Measurements from ENCODE around the gene PLBD2.

The PLBD2 gene

GRCh38 chr12:113382206-113382605 is 23.8 kb downstream of the PLBD2 start:
- Histone ChIP-seq H3F3A (ENCODE audit: low read depth) (no peaks in the 10 kb centered on the region), H3K27me3 (ENCODE audit: insufficient read depth, low read length, poor library complexity, severe bottlenecking) (no peaks in the 10 kb centered on the region), H3K9me2 (replicated peaks; ENCODE audit: low read depth, low read length) (no peaks in the 10 kb centered on the region)

GRCh38 chr12:113384778-113385177 is 26.4 kb downstream of the PLBD2 start:
- Histone ChIP-seq H3K4me3 (ENCODE audit: low read length, poor library complexity, severe bottlenecking) (no peak overlapping the region), H3K4me2 (ENCODE audit: low read depth, low read length, poor library complexity, severe bottlenecking) (no peak overlapping the region), H3K9ac (ENCODE audit: low read depth, low read length, poor library complexity, severe bottlenecking) (no peak overlapping the region), H3K27me3 (ENCODE audit: insufficient read depth, low read length, poor library complexity, severe bottlenecking) (no peaks in the 10 kb centered on the region), H3K79me2 (ENCODE audit: insufficient read depth, low read length) (no peaks in the 10 kb centered on the region), H3K9me2 (replicated peaks; ENCODE audit: low read depth, low read length) (no peaks in the 10 kb centered on the region), H3K9me3 (ENCODE audit: insufficient read depth, low read depth, low read length) (no peaks in the 10 kb centered on the region), H3F3A (ENCODE audit: low read depth) (no peaks in the 10 kb centered on the region), H2AFZ (ENCODE audit: low read length) (no peak overlapping the region), H4K20me1 (ENCODE audit: insufficient read depth, low read length, poor library complexity, severe bottlenecking) (no peaks in the 10 kb centered on the region), H3K4me1 (ENCODE audit: insufficient read depth, low read length, poor library complexity, severe bottlenecking) (no peaks in the 10 kb centered on the region), H3K36me3 (ENCODE audit: insufficient read depth, low read length) (no peaks in the 10 kb centered on the region)
- TF ChIP-seq CTCF (conservative IDR thresholded peaks at IDR 0.05; ENCODE audit: low read length) (no peak), EZH2phosphoT487 (IDR thresholded peaks at IDR 0.05; ENCODE audit: borderline replicate concordance) (no peak)

More at GRCh38 chr12:113382206-113382605, 23.8 kb downstream of the PLBD2 start:
- Histone ChIP-seq H3K9me3 (ENCODE audit: insufficient read depth, low read depth, low read length) (no peaks in the 10 kb centered on the region), H4K20me1 (ENCODE audit: insufficient read depth, low read length, poor library complexity, severe bottlenecking) (no peaks in the 10 kb centered on the region), H3K36me3 (ENCODE audit: insufficient read depth, low read length) (no peaks in the 10 kb centered on the region), H3K4me2 (ENCODE audit: low read depth, low read length, poor library complexity, severe bottlenecking) (no peak overlapping the region), H2AFZ (ENCODE audit: low read length) (no peak overlapping the region), H3K4me3 (ENCODE audit: low read length, poor library complexity, severe bottlenecking) (no peak overlapping the region), H3K79me2 (ENCODE audit: insufficient read depth, low read length) (no peaks in the 10 kb centered on the region), H3K9ac (ENCODE audit: low read depth, low read length, poor library complexity, severe bottlenecking) (no peak overlapping the region), H3K4me1 (ENCODE audit: insufficient read depth, low read length, poor library complexity, severe bottlenecking) (no peaks in the 10 kb centered on the region)
- no peak for TF ChIP-seq CTCF (conservative IDR thresholded peaks at IDR 0.05; ENCODE audit: low read length)
- TF ChIP-seq EZH2phosphoT487 (IDR thresholded peaks at IDR 0.05; ENCODE audit: borderline replicate concordance) = no peak

- no peaks in the 10 kb centered on the region for H3K9me2 ChIP-seq (replicated peaks; ENCODE audit: low read depth, low read length)
- TF ChIP-seq EZH2phosphoT487 (IDR thresholded peaks at IDR 0.05; ENCODE audit: borderline replicate concordance) = no peak
- no peak for TF ChIP-seq CTCF (conservative IDR thresholded peaks at IDR 0.05; ENCODE audit: low read length)
- no peaks in the 10 kb centered on the region for H3K4me1 ChIP-seq (ENCODE audit: insufficient read depth, low read length, poor library complexity, severe bottlenecking)
- H3F3A ChIP-seq (ENCODE audit: low read depth) = no peaks in the 10 kb centered on the region
- H3K4me3 ChIP-seq (ENCODE audit: low read length, poor library complexity, severe bottlenecking) = no peak overlapping the region
- no peak overlapping the region for H2AFZ ChIP-seq (ENCODE audit: low read length)
- H3K4me2 ChIP-seq (ENCODE audit: low read depth, low read length, poor library complexity, severe bottlenecking) = no peak overlapping the region
- no peaks in the 10 kb centered on the region for H3K79me2 ChIP-seq (ENCODE audit: insufficient read depth, low read length)
- H3K27me3 ChIP-seq (ENCODE audit: insufficient read depth, low read length, poor library complexity, severe bottlenecking) = no peaks in the 10 kb centered on the region
- H3K9ac ChIP-seq (ENCODE audit: low read depth, low read length, poor library complexity, severe bottlenecking) = no peak overlapping the region
- no peaks in the 10 kb centered on the region for H3K9me3 ChIP-seq (ENCODE audit: insufficient read depth, low read depth, low read length)
- no peaks in the 10 kb centered on the region for H3K36me3 ChIP-seq (ENCODE audit: insufficient read depth, low read length)
- no peaks in the 10 kb centered on the region for H4K20me1 ChIP-seq (ENCODE audit: insufficient read depth, low read length, poor library complexity, severe bottlenecking)
Observed at GRCh38 chr12:113385282-113385882, 27.0 kb downstream of the PLBD2 start.

Data from Loucy (cell line).